COLO668 (cell line): ENCODE measurements around the gene NHSL2.
A peak's percentile ranks its signal among the peaks of the same experiment; 100 is the strongest.

ENCODE experiments used
- DNase-seq: peaks from one replicate; lab custom pipeline; 2025; ENCODE audit not compliant: unreplicated experiment; lab: John Stamatoyannopoulos, UW

NHSL2 gene

DNA sequence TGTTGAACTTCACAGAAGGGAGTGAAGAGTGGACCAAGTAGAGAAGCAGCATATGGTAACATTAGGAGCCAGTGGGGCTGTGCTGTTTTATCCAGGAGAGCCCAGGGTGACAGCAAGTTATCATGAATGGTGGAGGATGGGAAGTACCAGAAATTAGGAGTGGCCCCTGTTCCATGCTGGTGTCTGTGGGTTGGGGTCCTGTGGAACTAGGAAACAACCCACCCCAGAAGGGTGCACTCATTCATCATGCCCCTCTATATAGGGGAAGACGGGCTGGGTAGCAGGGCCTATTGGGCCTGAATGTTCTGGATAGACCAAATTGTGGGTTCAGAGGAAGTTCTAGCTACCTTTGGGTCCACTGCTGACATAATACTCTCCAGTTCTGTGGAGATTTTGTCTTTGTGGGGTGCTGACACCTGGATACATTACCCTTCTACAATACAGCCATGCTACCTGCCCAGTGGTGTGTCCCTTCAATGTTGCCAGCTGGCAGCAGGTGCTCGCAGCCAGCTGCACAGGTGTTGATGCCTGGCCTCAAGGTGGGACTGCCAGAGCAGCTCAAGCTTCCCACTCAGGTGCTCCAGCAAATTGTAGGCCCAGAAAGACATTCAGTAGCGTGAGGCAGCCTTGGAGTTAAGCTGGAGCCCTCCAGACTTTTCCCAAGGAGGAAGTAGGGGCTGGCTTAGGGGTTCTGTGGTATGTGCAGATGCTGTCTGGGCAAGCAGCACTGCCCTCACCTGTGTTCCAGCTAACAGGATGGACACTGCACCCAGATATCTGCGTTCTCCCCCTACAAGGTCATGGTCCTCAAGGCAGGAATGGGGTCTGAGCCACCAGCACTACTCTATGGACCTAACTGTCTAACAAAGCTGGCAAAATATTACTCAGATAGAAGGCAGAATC lies 106.5 kb downstream of the NHSL2 start:
- DNase-seq, result no peak

DNA sequence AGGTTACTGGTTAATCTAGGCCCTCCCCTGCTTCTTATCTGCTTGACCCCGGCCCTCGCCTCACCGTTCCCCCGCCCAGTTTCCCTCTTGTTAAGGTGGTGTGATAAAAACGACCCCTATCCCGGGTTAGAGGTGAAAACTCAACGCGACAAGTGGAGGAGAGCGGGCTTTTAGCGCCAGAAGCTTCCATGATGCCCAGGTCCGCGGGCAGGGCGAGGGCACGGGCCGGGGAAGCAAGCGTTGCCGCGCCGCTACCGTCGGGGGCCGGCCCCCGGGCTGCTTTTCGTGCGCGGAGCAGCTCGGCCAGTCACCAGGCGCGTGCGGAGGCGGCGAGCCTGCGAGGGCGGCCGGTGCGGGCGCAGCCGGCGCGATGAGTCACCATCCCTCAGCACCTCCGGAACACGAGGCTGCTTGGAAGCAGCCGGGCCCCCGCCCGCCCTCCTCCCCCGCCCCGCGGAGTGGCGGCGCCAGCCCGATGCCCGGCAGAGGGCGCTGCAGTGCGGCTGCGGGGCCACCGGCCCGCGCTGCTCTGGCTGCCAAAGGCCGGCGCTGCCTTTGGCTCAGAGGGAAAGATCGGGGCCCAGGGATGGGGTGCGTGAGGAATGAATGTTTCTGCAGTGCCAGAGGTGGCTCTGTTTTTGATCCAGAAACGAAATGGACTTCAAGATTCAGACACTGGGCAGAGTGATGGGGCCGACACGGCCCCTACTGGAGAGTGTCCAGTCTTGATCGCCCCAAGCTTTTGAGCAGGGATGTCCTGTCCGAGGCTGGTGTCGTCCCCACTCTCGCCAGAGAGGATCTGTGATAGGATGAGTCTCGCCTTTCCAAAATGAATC lies 107.8 kb downstream of the NHSL2 start:
- peak; percentile 78 for DNase-seq

DNA sequence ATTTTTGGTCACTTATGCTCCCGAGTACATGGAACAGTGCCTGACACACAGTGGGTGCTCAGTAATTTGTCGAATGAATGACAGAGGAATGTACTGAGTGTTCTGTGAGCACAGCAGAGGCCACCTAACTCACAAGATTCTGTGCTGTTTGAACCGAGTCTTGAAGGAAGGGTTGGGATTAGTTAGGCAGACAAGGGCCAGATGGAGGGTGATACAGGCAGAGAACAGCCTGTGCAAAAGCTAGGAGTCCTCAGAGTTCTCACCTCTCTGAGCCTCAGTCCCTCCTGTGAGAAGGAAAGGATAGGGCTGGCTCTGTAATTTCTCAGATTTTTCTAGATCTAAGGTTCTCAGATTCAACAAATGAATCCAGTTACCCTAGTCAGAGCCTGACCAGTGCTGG lies 108.8 kb downstream of the NHSL2 start:
- no peak for DNase-seq

DNA sequence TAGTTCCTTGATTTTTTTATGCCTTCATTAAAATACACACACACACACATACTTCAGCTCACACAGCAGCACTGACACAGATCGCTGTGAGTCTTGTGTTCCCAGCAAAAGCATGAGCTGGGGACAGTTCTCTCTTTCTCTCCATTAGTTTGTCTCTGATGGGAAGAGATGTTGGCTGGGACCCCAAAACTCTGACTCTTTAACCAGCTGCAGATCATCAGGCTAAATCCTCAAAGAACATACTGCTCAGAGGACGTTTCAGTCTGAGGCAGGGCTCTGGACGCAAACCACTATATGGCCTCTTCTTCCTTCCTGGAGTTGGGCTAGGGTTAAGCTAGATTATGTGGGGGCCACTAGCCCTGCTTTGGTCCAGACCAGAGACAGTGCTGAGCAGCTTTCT lies 109.6 kb downstream of the NHSL2 start:
- no peak for DNase-seq

DNA sequence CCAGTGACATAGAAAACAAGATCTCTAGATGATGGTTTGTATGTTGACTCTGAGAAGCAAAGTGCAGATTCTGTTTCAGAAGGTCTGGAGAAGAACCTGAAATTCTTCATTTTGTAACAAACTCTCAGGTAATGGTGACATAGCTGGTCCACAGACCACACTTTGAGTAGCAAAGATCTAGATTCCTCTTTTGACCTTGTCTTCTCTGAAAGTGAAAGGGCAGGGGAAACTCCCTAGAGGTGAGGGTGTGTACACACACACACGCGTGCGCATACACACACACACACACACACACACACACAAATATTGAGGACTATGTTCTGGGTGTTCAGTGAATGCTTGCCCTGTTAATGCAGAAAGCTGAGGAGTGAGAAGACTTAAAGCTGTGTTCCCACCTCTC lies 110.1 kb downstream of the NHSL2 start:
- DNase-seq, result no peak

DNA sequence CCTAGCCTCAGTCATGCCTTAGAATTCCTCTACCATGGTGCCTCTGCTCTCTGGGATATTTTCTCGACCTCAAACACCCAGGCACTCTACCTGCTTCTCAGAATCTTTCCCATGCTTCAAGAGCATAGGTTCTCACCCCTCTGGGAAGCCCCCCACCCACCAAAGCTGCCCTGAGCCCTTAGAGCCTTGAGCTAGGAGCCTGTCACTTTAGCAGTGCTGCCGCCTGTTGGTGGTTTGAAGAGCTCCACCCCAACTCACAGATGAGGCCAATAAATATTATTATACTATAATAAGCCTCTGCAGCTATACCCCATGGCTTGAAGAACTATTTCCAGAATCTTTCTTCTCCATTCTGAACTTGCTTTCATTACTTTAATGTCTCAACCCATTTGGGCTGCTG lies 111.3 kb downstream of the NHSL2 start:
- no peak for DNase-seq

DNA sequence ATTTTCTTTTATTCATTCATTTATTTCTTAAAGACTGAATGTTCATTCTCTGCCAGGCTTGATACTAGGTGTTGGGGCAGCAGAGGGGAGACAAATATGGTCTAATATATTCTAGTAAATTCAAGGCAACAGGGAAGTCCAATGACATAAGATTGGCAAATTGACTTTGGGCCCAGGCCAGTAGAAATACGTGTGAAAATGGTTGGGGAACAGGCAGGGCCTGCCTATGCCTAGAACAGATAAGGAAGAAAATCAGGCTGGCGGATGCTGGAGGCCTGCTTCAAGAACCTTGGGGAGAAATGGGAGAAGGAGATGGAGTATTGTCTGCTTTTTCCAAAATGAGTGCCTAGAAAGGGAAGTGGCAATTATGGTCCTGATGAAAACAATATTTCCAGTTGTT lies 112.4 kb downstream of the NHSL2 start:
- DNase-seq, result no peak

DNA sequence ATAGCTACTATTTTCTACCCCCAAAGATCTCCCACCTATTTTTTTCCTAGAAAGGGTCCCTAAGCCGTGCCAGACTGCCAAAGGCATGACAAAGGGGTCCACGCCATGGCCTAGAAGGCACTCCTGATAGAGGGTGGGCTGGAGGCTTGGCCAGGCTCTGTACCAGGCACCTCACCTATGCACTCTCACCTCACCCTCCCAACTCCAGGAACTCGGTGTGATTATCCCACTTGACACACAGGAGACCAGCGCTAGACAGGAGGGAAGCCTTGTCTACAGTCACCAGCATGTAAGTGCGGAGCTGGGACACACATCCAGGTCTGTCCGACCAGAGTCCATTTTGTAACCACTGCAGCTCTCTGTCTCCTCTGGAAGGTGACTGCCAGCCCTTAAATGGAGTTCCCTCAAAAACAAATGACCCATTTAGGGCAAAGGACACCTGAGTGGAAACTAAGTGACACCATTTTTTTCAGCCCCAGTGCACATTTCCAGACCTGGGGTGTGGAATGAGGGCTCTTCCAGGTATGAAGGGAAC lies 114.7 kb downstream of the NHSL2 start:
- no peak for DNase-seq

DNA sequence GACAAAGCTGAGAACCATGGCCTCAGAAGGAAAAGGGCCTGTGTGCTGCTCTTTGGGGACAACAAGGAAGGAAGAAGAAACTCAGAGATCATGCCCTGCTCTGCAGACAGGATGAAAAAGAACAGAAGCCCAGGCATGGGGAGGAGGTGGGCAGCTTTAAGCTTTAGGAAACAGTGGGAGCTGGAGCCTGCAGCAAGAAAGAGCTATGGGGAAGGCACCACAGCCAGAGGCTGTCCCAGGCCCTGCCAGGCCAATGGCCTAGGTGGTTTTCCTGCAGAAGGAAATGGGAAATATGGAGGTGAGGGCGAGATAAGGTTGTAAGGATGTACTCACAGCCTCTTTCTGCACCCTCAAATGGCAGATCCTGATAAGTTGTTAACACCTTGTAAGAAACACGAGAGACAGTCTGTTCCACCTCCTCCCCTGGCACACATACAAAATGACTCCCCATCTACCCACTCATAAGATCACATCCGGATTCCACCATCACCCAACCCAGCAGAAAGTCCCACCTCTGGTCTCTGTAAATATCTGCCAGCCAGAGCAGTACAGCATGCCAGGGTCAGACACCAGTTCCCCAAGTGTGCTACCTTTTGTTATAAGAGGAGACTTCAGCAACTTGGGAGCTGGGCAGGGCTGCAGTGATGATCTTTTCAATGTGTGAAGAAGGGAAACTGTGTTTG lies 115.8 kb downstream of the NHSL2 start:
- no peak for DNase-seq

DNA sequence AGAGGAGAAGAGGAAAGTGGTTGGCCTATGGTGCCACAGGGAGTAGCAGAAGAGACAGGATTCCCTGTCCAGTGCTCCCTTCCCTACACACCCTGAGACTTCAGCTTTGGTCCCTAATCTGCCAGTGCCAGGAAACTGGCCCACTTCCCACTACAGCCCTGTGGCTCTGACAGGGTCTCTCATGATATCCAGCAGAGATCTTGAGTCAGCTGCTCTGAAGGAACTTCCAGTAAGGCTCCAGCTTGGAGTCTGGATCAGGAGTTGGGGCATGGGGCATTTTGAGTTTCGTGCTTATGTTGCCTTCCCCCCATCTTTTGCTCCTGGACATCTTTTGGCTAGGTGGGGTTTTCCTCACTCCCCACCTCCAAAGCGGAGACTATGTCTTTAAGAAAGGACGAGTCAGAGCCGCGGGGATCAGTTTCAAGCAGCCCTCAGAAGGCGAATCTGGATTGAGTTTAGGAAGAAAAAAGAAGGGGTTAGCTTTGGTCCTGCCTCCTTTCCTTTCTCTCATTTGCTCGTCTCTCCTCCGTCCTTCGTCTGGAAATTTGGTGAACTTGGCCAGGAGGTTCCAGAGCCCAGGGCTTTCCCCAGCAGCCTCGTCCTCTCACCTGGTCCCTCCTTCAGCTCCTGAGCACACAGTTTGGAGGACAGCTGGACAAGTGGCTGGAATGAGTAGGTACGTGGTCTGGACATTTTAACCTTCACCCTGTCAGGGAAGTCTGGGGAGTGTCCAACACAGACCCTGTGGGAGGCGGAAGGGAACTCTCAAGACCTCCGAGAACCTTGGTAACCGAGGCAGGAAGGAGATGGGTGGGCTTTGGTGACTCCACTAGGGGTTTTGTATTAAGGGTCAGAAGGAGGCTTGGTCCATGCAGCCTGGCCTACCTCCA lies 116.6 kb downstream of the NHSL2 start:
- DNase-seq, result no peak

DNA sequence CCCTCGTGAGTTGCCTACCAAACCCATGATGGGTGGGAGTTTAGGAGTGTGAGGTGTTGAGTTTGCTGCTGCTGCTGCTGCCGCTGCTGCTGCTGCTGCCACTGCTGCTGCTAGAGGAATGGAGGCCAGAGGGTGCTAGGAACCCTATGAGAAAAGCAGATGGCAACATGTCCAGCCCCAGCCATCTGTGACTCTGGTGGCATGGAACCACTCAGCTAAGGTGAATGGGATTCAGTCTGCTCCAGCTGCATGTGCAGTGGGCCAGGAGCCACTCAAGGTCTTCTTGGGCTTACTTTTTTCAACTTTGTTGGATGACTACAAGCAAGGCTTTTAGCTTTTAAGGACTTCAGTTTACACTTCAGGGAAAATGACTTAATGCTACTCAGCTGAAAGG lies 117.3 kb downstream of the NHSL2 start:
- no peak for DNase-seq

DNA sequence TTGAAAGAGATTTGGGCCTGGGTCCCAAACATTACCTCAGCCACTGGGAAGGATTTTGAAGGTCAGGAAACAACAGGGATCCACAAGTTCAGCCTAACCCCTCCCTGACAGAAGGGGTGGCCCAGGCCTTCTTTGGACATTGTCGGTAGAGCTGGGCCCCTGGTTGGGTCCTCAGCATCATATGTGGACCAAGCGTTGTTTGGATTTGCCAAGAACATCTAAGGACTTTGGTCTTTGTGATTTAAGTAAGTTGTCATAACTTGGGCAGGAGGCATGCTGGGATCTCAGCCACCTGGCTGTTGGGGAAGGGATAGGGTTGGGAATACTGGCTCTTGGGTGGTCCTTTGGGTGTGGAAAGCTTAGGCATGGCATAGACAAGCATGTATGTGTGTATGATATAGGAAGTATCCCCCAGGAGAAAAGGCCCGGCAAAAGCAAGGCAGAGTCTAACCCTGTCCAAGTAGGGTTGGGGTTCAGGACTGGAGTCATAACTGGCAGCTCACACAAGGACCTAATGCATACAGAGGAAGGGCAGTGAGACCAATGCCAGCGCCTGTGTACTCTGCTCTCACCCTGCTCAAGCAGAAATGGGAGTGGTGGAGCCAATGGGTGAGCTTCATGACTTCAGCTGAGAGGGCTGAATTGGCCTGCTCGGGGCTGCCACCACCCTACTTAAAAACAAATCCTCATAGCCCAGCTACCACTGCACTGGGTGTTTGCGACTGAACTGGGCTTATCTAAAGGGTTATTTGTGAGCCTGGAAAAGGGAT lies 118.2 kb downstream of the NHSL2 start:
- no peak for DNase-seq

DNA sequence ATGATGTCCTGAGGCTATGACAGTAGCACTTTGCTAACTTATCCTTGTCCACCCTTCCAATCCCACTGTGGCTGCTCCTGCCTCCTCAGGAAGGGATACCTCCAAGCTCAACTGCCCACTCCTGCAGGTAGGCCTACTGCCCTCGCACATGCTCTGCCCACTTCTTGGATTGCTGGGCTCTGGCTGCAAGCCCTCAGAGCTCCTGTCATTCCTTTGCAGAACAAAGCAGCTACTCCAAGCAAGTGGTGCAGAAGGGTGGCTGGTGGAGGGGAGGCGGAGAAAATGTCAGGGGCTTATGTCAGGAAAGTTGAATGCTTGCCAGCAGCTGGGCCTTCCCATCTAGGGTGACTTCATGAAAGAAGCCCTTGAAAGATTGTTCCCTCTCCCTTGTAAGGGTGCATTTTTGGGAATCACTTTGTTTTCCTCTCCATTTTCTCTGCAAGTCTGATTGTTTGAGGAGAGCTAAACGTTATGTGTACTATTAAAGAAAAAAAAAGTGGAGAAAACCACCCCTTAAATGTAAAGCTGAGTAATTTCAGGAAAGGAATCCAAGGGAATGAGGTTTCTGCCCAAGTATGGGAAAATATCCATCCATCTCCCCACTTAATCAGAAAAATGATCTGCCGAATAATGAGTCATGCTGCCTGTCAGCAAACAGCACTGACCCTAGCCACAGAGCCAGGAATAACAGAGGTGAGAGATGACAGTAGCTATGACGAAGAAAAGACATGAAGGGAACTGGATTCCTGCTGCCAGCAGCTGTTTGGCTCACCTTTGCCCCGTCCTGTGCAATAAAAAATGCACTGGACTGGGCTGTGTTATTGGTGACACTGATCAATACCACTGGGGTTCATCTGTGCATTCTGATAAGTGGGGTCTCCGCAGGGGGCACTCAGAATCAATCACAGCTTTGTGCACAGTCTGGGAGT lies 119.1 kb downstream of the NHSL2 start:
- no peak for DNase-seq

DNA sequence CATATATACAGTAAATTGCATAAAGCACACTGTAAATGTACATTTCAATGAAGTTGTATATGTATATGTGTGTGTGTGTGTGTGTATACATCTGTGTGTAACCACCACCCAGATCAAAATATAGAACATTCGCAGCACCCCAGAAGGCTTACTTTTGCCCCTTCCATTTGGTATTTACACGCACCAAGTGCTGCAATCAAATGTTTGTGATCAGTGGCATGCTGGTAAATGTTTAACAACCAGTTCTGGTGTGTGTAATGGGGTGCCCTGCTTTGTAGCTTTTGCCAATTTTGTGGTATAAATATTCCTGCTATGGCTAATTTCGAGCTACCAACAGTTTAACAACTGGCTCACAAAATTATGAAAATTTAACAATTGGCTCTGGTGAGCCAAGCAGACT lies 119.8 kb downstream of the NHSL2 start:
- DNase-seq, result no peak

DNA sequence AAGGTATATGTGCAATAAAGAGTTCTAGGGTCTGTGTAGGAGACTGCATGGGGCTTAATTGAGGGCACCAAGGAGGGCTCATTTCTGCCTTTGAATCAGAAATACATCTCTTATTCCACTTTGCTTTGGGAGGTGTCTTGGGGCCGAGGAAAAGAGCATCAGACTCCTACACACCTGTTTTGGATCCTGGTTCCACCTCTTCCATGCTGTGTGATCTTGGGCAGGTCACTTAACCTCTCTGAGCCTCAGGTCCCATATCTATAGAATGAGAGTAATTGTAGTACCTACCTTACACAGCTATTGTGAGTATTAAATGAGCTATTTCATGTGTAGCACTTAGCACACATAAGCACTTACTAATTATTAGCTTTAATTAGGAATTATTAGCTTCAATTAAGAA lies 120.5 kb downstream of the NHSL2 start:
- DNase-seq, result no peak

DNA sequence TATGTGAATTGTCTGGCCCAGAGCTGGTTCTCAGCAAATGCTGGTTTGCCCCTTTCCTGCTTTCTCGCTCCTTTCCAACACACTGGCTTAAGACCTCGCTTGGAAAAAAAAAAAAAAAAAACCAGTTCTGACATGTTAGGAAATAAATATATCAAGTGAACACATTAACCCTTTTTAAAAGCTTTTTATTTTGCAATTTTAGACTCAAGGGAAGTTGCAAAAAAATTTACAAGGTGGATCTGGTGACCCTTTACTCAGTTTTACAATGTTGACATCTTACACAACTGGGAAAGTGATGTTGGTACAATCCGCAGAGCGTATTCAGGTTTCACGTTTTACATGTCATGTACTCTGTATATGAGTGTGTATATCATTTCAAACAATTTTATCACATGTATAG lies 121.0 kb downstream of the NHSL2 start:
- no peak for DNase-seq

DNA sequence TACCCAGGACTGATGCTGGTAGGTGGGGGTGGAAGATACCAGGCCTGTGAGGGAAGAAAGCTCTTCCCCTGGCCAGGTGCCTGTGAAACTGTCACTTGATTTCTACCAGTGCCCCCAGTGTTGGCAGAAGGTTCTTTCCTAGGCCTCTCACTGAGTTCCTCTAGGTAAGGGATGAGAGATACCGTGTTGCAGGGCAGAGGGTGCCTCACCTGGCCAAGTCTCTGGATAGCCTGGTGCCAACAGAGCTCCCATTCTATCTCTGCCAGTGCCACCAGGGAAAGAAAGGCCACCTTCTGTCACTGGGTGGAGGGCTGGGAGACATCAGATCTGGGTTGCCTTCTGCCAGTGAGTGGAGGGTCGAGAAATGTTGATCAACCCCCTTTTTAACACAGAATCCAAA lies 127.0 kb downstream of the NHSL2 start:
- no peak for DNase-seq

DNA sequence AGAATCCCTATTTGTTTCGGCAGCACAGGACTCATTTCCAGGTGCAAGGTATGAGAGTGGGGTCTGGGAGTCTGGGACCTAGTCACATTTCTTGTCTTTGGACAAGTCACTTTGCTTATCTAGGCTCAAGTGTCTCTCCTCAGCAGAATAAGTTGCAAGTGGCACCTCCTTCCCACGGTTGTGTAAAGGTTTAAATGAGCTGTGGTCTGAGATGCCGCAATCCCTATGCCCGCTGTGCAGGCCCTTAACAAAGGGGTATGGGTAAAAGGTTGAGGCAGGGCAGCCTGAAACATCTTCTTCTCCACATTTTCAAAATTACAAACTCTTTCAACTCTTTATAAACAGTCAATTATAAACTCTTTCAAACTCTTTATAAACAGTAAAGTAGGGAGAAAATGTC lies 127.4 kb downstream of the NHSL2 start:
- DNase-seq, result no peak

DNA sequence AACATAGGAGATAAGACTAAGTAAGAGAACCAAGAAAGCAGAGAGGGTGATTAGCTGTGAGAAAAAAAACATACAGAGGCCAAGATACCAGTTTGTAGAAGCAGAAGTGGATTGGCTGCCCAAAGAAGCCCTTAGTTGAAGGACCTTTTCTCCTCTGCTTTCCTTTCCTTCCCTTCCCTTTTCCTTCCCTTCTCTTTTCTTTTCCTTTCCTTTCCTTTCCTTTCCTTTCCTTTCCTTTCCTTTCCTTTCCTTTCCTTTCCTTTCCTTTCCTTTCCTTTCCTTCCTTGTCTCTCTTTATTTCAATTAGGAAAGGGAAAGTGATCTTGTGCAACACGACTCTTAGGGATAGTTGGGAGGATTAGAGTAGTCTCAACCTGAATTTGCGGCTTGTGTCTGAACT lies 128.2 kb downstream of the NHSL2 start:
- no peak for DNase-seq
